ENCODE data around the gene ACTN2.

The ACTN2 gene

DNA sequence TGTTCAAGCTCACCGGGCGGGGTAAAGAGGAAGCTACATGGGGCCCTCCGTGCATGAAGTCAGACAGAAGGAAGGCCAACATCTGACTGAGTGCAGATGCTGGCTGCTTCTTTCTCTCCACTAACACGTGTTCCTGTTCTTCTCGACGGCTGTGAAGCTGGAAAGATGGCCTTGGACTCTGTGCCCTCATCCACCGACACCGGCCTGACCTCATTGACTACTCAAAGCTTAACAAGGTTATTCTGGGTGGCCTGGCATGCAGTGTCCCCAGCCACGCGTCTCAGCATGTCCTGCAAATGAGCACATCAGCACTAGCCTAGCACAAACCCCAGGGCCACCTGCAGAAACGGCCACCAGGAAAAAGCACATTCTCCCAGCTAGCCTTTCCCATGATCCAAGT is 41.2 kb downstream of the ACTN2 start:
- H3K4me3 ChIP-seq (ENCODE audit: control insufficient read depth, low read depth, low read length): no peak overlapping the region
- no peak for TF ChIP-seq CTCF (IDR thresholded peaks at IDR 0.05; ENCODE audit: control insufficient read depth, insufficient read depth, low read depth, low read length, missing control alignments)
- no peak for DNase-seq (ENCODE audit: low read depth)

DNA sequence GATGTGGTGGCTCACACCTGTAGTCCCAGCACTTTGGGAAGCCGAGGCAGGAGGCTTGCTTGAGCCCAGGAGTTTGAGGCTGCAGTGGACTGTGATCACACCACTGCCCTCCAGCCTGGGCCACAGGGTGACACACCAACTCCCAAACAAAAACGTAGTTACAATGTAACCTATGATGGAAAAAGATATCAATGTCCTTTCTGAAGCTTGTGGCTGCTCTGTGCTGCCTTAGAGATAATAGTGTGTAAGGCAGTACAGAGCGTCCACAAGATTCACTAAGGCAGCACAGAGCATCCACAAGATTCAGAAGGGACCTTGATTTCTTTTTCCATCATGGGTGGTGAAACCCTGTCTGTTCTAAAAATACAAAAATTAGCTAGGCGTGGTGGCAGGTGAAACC is 42.5 kb downstream of the ACTN2 start:
- DNase-seq (ENCODE audit: low read depth): no peak
- H3K4me3 ChIP-seq (ENCODE audit: control insufficient read depth, low read depth, low read length): no peak overlapping the region

DNA sequence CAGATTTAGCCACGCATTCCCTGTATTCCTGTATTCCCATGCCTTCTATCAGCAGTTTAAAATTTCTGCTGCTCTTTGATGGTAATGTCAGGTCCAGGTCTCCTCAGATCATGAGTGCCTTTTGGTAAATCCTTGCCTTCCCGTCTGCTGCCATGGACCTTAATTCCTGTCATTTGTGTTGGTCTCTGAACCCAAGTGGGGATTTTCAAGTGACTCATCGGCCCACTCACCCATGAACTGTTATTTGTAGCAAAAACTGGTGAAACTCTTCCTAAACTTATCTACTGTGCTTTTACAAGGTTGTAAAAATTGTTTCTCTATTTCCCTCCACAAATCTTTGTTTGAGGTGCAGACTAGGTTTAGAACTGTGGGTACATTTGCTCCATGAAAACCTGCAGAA is 47.4 kb downstream of the ACTN2 start:
- TF ChIP-seq CTCF (IDR thresholded peaks at IDR 0.05; ENCODE audit: control insufficient read depth, insufficient read depth, low read depth, low read length, missing control alignments): no peak
- no peak for DNase-seq (ENCODE audit: low read depth)
- no peak overlapping the region for H3K4me3 ChIP-seq (ENCODE audit: control insufficient read depth, low read depth, low read length)

More for the DNA sequence above, 42.5 kb downstream of the ACTN2 start:
- TF ChIP-seq CTCF (IDR thresholded peaks at IDR 0.05; ENCODE audit: control insufficient read depth, insufficient read depth, low read depth, low read length, missing control alignments): no peak

DNA sequence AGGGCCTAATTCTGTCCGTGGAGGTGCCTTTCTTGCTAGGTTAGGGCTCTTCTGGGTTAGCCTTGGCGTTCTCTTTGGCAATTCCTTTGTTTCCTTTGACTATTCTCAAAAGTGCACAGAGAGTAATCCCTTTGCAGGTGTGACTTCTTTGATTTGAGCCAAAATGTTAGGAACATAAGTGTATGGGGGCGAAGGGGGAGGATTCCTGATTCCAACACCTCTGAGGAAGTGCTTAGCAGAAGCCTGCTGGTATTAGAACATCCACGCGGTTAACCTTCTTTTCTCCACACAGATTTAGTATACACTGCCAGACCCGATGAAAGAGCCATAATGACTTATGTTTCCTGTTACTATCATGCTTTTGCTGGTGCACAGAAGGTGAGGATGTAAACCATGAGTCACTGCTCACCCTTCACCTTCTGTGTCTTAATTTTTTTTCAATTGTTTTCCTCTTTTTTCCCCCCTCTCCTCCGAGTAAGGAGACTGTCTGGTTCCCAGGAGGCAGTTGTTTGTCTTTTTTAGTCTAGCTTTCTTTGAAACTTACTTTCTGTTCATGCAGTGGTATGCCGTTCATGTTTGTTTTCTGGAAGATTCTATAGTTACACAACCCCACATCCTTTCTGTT is 48.0 kb downstream of the ACTN2 start:
- no peak for DNase-seq (ENCODE audit: low read depth)
- no peak for TF ChIP-seq CTCF (IDR thresholded peaks at IDR 0.05; ENCODE audit: control insufficient read depth, insufficient read depth, low read depth, low read length, missing control alignments)

DNA sequence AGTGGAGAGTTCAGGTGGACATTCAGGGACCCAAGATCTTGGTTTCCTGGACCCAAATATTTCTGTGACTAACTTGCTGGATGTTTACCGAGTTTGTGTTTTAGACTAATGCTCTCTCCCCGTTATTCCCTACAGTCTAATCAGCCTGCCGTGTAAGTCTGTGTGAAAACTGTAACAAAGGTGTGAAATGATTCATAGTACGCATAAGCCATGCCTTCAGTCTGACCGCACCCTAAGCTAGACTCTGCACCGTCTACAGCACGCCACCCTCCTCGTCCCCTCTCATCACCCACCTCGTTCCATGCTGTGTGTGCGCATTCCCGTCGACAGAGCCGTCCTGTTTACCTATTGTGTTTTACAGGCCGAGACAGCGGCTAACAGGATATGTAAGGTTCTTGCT is 50.5 kb downstream of the ACTN2 start:
- DNase-seq (ENCODE audit: low read depth): no peak
- no peak for TF ChIP-seq CTCF (IDR thresholded peaks at IDR 0.05; ENCODE audit: control insufficient read depth, insufficient read depth, low read depth, low read length, missing control alignments)

More for the DNA sequence above, 48.0 kb downstream of the ACTN2 start:
- H3K4me3 ChIP-seq (ENCODE audit: control insufficient read depth, low read depth, low read length): no peak overlapping the region

GRCh38 chr1:236741753-236742152 is 55.5 kb downstream of the ACTN2 start:
- no peak for TF ChIP-seq CTCF (IDR thresholded peaks at IDR 0.05; ENCODE audit: control insufficient read depth, insufficient read depth, low read depth, low read length, missing control alignments)
- H3K4me3 ChIP-seq (ENCODE audit: control insufficient read depth, low read depth, low read length): no peak overlapping the region
- no peak for DNase-seq (ENCODE audit: low read depth)

More for the DNA sequence above, 50.5 kb downstream of the ACTN2 start:
- H3K4me3 ChIP-seq (ENCODE audit: control insufficient read depth, low read depth, low read length): no peak overlapping the region

All from AG09309 (cell line).